GM21526 (cell line): Measurements from ENCODE around the gene CDK2AP2.

Experiments used
- ATAC-seq: cut with Tn5 transposase; IDR thresholded peaks from one replicate; pipeline ENCODE4 v1.9.1; 2021; ENCODE audit warnings: moderate library complexity; ENCODE audit not compliant: unreplicated experiment, low FRiP score

Gene CDK2AP2

DNA sequence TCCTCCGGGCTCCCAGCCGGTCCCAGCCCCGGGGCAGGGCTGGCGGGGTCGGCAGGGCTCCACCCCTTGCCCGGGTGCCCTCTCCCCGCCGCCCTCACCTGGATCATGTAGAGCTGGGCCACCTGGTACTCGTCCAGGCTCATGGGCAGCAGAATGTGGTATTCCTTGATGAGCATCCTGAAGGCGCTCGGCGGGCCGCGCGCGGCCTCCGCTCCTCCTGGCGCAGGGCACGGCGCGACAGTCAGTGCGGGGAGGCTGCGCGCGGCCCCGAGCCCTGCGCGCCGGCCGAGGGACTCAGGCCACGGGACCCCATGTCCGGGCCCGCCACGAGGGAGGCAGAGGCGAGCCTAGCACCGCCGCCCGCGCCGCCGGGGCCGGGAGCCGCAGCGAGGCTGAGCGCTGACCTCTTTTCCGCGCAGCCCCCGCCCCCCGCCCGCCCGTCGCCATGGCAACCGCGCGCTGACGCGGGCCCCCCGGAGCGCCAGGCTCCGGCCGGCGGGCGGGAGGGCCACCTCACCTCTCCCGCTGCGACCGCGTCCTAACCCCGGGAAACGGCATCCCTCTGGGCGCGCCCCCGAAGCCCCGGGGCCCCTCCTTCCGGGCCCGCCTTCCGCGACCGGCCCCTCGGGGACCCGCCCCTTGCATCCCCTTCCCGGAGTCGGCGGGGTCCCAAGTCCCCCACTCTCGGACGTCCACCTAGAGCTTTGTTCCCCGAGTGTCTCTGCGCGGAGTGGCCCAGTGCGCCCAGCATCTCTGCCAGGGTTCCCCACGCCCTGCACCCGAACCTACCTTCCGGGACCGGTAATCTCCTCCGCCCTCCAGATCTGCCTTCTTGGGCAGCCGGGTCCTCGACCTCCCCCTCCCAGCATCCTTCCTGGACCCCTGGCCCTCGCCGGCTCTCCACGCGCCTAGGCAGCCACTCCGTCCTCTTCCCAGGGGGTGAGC is 3.7 kb downstream of the CDK2AP2 start:
- ATAC-seq: no peak

DNA sequence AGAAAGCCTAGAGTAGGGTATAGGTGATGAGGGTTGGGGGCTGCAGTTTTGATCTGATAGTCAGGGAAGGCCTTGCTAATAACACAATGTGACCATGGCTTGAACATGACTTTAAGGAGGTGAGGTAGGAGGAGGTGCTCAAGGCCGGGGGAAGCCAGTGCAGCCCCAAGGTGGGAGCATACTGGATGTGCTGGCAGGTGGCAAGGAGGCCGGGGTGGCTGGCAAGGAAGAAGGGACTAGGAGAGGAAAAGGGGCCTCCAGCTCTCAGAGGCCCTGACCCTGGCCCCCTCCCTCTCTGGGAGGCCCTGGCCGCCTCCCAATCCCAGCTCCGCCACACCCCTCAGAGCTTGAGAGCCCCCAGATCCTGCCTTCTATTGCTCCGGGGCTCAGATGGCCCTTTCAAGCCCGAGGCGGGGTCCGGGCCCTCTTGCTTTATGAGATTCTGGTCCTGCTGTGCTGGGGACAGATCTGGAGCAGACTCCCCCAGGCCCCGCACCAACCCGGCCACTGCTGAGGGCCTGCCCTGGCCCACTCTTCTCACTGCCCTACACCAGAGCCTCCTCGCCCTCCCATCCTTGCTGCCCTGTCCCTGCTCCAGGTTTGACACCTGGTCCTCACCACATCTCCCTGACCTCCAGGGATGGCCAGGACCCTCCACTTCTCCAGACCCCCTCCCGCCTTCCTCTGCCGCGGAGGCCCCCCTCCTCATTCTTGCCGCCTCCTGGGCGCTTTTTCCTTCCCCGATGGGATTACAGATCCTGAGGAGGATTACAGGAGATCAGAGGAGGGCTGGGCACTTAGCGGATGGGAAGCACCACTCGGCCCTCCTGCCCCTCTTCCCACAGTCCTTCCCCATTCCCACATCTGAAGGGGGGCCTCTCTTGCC is 4.6 kb downstream of the CDK2AP2 start:
- no peak for ATAC-seq

- no peak for ATAC-seq
Observed at GRCh38 chr11:67502328-67502979, 5.5 kb downstream of the CDK2AP2 start.

DNA sequence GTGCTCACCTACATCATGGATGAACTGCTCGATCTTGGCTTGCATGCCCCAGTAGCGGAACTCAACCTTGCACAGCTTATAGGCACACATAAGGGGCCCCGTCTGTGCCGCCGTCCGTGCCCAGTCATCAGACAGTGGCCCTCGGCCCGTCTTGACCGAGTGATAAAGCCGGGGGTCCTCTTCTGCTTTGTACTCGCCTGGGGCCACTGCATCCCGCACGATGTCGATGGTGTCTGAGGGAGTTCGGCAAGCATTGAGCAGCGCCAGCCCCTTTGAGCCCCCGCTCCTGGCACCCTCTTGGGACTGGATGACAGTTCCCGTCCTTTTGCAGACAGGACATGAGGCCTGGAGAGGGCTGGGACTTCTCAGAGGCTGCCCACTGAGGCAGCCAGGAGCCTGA is 6.1 kb downstream of the CDK2AP2 start:
- no peak for ATAC-seq

DNA sequence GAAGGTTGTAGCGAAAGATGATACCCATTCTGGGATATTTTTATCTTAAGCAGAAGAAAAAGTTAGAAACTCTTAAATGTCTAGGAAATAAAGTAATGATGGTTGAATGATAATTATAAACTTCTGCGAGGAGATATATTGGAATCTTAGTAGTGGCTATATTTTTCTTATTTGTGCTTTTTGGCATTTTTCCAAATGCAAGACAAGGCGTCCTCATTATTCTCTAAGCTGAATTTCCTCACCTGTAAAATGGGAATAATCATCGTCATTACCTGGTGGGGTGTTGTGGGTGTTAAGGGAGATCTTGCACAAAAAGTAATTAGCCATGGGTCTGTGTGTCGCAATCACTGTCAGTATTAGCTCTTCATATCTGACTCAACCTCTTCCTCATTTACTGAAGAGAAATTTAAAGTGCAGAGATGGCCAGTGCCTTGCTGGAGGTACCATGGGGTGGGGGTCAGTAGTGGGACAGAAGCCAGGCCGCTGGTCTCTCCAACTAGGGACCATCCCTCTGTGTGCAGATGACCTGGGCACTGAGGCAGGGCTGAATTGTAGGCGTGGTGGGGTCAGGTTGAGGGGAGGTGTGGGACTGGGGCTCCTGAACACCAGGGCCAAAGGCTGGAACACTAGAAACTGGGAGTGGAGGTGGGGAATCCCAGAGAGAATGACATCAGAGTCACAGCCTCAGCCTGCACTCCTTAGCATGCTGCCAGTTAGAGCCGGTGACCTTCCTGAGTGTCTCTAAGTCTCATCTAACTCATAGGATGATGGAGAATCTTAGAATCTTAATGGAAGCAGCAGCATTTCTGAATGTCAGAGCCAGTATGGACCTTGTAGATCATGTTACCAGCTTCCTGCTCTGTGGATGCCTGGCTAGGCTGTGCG is 6.9 kb downstream of the CDK2AP2 start:
- no peak for ATAC-seq

DNA sequence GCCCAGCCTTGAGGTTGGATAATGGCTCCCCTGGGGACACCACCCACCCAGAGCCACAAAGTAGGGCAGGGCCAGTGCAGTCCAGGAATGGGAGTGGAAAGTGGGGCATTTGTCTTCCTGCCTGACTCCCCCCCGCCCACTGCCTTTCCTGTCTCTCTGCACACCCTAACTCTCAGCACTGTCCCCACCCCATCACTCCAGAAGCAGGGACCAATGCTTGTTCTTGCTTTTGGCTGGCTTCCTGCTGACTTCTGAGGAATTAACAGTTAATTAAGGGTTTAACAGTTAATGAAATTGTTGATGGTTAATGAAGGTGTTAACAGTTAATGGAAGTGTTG is 7.5 kb downstream of the CDK2AP2 start:
- no peak for ATAC-seq

- no peak for ATAC-seq
Observed at GRCh38 chr11:67499808-67500483, 8.0 kb downstream of the CDK2AP2 start.

DNA sequence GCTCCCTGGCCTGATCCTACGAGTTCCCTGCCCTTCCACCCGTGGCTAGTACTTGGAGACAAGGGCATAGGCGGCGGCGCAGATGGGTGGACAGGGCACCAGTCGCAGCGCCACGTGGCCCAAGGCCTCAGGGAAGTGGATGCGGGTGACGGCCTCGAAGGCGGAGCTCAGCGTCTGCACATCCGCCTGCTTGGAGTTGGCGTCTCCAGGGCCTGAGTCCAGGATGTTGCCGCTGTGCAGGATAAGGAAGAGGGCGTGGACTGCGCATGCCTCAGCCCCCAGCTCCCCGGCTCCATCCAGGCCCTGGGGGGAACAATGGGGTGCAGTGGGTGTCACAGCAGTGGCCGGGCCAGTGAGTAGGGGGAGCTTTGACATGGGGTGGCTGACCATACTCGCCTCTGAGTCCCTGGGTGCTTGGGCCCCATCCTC is 9.4 kb downstream of the CDK2AP2 start:
- ATAC-seq: no peak

- no peak for ATAC-seq
Observed at GRCh38 chr11:67497656-67498291, 10.2 kb downstream of the CDK2AP2 start.

DNA sequence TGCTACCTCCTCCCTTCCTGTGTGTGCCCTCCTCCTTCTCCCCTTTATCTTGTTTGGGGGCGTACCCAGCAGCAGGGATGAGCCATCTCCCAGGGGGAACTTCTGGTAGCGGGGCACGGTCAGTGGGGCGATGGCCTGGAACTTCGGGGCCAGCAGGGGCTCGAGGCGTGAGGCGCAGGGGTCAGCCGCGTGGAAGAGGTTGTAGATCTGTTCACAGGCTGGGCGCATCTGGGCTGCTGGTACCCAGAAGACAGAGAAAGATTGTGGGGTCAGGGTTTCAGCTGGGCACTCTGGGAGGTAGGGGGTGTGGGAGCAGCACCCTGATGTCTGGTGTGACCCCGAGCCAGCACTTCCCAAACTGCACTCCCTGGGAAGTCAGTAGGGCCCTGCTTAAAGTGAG is 11.8 kb downstream of the CDK2AP2 start:
- ATAC-seq: no peak

DNA sequence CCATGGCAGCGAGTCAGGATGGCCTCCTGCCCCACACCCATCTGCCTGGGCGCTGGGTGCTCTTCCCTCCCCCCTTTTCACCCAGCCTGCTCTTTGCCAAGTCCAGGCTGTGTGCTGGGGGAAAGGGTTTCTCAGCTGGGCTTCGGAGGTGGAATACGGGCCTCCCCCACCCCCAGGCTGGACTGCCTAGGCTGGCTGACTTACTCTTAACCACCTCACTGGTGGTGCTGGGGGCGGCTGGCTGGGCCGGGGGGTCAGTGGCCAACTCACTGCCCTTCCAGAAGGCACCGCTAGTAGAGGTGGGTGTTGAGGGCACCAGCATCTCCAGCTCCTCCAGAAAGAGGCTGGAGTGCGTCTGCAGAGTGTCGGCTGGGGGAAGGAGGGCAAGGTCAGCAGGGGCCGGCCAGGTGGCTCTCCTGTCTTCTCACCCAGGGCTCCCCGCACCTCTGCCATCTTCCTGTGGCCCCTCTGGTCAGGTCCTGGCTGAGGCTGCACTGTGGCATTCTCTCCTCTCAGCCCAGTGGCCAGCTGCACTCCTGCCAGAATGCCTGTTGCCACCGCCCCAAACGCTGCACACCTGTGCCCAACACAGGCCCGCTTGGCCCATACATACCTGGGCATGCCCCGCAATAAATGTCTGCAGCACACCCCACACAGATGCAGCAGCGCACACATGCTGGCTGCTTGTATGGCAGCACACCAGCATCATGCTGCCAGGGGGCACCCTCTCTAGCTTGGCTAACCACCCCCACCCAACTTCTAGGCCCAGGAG is 12.5 kb downstream of the CDK2AP2 start:
- no peak for ATAC-seq

GRCh38 chr11:67494371-67495233 is 13.4 kb downstream of the CDK2AP2 start:
- no peak for ATAC-seq

DNA sequence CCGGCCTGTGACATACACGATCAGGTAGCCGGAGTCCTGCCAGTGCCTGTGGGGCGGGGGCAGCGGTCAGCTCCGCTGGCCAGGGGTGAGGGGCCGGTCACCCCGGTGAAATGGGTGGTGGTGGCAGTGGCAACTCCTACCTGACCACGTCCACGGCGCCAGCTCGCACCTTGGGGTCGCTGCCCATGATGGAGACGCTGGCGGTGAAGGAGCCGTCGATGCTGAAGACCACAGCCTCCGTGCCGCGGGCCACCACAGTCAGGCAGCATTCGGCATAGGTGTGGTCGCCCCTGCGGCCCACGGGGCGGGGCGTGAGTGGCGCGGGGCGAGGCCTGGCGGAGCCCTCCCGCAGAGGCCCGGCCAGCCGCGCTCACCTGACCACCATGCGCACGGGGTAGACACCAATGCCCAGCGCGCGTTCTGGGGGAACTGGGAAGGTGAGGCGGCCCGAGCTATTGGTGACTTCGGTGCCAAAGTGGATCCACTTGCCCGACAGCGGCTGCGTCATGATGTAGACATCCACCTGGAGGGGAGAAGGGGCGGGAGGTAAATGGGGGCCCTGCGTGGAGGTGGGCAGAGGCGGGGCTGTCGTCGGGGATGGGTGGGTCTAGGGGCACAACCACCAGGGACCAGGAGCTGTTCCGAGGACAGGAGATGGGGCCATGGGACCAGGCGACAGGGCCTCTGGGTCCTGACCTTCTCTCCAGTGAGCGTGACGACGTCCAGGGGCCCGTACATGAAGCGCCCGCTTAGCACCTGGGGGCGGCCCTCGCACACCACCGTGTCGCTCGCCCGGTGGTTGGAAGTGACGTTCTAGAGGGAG is 14.2 kb downstream of the CDK2AP2 start:
- ATAC-seq: no peak

GRCh38 chr11:67492801-67493547 is 15.0 kb downstream of the CDK2AP2 start:
- no peak for ATAC-seq

- ATAC-seq: no peak
Observed at GRCh38 chr11:67492069-67492727, 15.8 kb downstream of the CDK2AP2 start.
